NCI-H2171 treated with DMSO at 0.1 percent for 48 hours (cell line): ENCODE data around the gene BTG3.

Experiments used
- DNase-seq: peaks from one replicate; lab custom pipeline; 2025; lab: John Stamatoyannopoulos, UW

The BTG3 gene

DNA sequence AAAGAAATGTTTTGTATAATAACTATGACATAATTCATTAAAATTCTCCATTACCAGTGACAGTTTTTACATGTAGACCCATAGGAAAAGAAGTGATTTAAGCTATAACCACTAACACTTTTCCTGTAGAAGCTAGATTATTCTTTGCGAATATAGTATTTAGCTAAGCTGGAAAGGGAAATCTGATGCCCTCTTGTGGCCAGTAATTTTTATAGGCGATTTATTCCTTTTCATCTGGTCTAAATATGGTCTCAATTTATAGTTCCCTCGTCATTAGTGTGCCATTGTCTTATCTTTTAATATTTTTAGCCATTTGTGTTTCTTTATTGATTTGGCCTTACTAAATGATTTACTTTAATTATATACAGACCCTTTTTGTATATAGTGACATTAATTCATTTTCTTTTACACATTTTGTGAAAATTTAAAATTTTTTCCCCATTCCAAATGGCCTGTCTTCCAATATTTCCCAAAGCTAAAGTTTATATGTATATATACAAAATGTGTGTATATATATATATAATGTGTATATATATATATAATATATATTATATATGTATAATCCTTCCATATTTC, 26.7 kb downstream of the BTG3 start:
- DNase-seq: peak; percentile 68

- no peak for DNase-seq
These were observed 28.8 kb downstream of the BTG3 start for GRCh38 chr21:17583898-17584297.

GRCh38 chr21:17580319-17580718, 32.4 kb downstream of the BTG3 start:
- no peak for DNase-seq

- DNase-seq: no peak
These were observed 33.8 kb downstream of the BTG3 start for GRCh38 chr21:17578876-17579275.

GRCh38 chr21:17578162-17578561, 34.5 kb downstream of the BTG3 start:
- DNase-seq: no peak

GRCh38 chr21:17577701-17578100, 35.0 kb downstream of the BTG3 start:
- DNase-seq: no peak

GRCh38 chr21:17576080-17576835, 36.4 kb downstream of the BTG3 start:
- no peak for DNase-seq

GRCh38 chr21:17575076-17575475, 37.6 kb downstream of the BTG3 start:
- no peak for DNase-seq

- no peak for DNase-seq
These were observed 40.3 kb downstream of the BTG3 start for GRCh38 chr21:17572431-17572830.

GRCh38 chr21:17570786-17571185, 41.9 kb downstream of the BTG3 start:
- DNase-seq: no peak

DNA sequence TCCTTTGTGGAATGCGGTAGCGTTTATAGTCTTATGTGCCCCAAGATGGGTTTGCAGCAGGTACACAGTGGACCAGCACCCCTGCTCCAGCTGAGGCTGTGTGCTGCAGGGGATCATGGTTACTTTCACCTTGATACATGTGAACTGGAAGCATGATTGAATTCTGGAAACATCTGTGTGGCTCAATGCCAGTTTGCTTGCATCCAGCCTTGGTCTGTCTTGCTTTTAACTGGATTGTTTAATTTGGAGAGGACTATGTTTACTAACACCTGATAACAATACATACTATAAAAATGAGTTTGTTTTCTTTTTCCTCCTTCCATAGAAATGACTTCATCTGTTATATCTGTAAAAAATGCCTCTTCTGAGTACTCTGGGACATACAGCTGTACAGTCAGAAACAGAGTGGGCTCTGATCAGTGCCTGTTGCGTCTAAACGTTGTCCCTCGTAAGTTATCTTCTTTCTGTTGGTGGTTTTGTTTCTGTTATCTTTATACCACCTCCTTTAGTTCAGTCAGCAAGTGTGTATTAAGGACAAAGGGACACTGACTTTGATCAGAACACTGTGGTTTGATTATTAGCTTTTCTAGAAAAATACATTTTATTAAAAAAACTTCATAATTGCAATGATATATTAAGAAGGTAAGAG, 52.2 kb downstream of the BTG3 start:
- no peak for DNase-seq

DNA sequence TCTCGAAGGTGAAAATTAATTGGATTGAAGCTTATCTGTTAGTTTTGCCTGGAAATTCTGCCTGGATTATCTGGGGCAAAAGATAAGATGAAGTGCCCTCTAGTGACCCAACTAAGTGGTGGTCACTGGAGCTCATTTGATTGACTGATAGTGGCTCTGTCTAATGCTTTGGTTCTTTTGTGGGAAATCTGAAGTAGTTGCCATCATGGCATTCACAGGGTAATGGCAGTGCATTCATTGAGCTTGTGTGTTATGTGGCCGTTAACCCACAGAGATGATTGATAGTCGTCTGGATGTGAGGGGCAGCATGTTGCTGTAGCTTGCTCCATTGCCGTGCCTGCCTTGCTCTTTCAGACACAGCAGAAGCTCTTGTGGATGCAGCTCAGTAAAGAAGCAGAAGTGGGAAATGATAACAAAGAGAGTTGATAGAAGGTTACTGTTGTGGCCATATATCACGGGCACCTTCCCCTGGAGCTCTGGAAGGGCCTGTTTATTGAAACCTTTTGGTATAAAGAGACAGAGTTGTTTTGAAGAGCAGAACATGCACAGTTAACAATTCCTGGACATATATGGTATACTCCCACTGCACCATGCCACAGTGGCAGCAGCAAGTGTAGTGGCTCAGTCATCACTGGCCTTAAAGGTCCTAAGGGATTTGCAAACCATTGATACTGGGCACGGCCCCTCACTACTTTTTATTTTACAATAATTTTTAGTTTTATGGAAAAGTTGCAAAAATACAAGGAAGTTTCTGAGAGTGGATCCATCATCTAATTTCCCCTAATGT, 57.8 kb downstream of the BTG3 start:
- DNase-seq: no peak

DNA sequence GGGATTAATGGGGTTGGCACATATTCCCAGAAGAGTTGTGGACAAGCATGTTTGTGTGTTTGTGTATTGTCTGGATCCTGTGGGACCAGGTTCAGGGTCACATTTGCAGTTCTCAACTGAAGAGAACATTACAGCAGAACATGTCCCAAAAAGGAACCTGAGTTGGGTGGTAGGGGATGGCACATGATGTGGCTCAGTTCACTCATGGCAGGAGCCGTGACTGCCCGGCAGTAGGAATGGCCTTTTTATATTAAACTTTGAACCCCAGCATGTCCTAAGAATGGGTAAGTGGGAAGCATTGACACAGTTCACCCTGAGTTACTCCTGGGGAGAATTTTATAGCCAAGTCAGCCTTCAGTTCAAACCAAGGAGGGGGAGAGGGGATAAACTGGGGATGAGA, 58.6 kb downstream of the BTG3 start:
- no peak for DNase-seq

DNA sequence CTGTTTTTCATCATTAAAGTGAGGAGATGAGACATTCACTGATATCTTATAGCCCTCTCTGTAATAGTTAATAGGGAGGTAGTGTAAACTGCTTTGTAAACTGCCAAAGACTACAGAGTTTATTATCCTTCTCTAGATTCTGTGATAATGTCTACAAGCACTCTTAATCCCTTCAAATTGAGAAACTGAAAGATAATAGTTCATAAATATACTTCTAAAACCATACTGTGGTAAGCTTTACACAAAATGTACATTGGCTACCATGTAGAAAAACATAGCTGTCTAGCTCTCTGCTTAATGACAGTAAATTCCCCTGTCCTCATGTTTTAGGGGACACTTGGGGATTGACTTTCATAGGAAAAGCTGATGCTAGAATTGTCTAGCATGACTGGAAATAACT, 60.3 kb downstream of the BTG3 start:
- no peak for DNase-seq

DNA sequence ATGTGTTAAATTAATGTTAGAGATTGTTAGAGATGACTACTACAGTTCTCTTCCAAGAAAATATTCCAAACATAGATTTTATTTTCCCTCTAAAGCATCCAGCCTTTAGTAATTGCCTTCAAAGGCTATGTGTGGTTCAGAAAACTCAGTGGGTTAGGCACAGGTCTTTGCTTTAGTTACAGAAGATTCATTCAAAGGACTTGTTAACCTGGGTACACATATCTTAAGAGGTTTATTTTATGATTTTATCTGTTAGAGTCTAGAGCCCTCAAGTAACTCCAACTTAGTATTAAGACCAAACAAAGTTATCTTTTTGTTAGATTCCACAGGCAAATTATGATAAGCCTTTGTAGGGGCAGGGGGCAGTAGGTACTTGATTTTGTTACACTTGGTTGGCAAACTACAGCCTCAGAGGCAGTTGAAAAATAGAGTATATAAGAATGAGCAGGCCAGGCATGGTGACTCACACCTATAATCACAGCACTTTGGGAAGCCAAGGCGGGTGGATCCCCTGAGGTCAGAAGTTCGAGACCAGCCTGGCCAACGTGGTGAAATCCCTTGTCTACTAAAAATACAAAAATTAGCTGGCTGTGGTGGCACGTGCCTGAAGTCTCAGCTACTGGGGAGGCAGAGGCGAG, 61.9 kb downstream of the BTG3 start:
- no peak for DNase-seq

- DNase-seq: no peak
These were observed 64.4 kb downstream of the BTG3 start for GRCh38 chr21:17548262-17548661.

- DNase-seq: no peak
These were observed 67.7 kb downstream of the BTG3 start for GRCh38 chr21:17545007-17545406.
